Adrenal gland (tissue), 5 donors: Measurements from ENCODE around the gene RAD51.

Source experiments
- CTCF ChIP-seq, 6 experiments: fragments of 450-650 bp in 4 of 6; fragments of 200-600 bp in 2 of 6; sonication (generic) in 1 of 6; IDR thresholded peaks; 1 replicate in 5 of 6; 2 replicates in 1 of 6; pipeline versions ENCODE4 v1.5.1 to v1.8.0; 2016 to 2021; ENCODE audit warnings: antibody characterized with exemption in 6 of 6, mild to moderate bottlenecking in 2 of 6, moderate library complexity in 1 of 6
- POLR2A ChIP-seq, 2 donors: fragments of 450-650 bp; IDR thresholded peaks; one replicate each; pipeline ENCODE4 v1.6.1; 2017; ENCODE audit warnings: antibody characterized with exemption in 2 of 2, mild to moderate bottlenecking in 2 of 2, moderate library complexity in 1 of 2
- donor health status: DM: no; HTN: no; CAD: no.

DNA sequence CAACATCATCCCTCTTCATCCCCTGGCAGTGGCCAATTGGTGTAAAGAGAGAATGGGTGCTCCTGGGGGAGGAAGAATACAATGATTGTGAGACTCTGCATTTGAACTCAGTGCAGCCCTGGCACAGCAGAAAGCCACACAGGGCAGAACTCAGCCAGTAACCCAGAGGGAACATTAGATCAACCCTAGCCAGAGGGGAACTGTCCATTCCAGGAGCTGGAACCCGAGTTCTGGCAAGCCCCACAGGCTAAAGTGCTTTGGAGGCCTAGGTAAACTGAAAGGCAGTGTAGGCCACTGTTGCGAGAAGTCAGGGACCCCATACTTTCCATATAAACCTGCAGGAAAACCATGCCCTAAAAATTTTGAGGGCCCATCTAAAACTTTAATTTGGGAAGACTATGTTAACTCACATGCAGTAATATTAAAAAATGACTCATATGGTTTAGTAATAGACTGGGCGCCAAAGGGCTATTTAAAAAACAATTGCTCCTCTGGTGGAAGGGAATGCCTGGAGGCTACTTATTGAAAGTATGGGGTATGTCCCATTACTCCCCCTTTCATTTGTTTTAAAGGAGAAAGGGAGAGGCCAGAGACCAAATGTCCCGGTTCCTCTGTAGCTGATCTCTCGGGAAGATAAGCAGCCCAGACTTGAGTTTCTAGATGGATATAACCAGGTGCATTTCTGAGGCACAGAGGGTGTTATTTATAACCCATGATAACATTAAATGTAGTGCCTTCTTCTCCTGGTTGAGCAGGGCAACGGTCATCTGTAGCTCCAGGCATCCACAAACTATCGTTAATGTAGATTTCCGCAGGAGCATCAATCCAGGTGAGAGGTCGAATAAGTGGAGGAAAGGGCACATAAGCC is 5.8 kb upstream of the RAD51 start:
- no peak for TF ChIP-seq CTCF (IDR thresholded peaks at IDR 0.05)
- TF ChIP-seq POLR2A (IDR thresholded peaks at IDR 0.05) = no peak
